GM12892 (cell line): Measurements from ENCODE around the gene PILRA.

Experiments used
- POLR2A ChIP-seq: IDR thresholded peaks from 2 replicates; pipeline ENCODE4 v1.6.1; 2011; ENCODE audit warnings: low read depth, low read length, control low read depth
- POLR2AphosphoS5 ChIP-seq: IDR thresholded peaks from 2 replicates; pipeline ENCODE4 v1.6.1; 2011; ENCODE audit warnings: low read depth, low read length, control low read depth

- TF ChIP-seq POLR2A (no peak), POLR2AphosphoS5 (no peak)
Measured at GRCh38 chr7:100446040-100446439, 72.8 kb downstream of the PILRA start.
